OCI-LY1 (cell line): Measurements from ENCODE around the gene MAP2K6.
A peak's percentile ranks its signal among the peaks of the same experiment; 100 is the strongest.

ENCODE experiments used
- EZH2 ChIP-seq: fragments of 200-600 bp; sonication (generic), shearing (Covaris generic); IDR thresholded peaks from 2 replicates; pipeline ENCODE4 v1.8.0; 2017; ENCODE audit warnings: borderline replicate concordance, mixed run types, mild to moderate bottlenecking, antibody characterized with exemption, low read length, moderate library complexity, mixed read lengths
- TF ChIP-seq, protein P1 (sequence below): fragments of 200-600 bp; sonication (generic), shearing (Covaris generic); IDR thresholded peaks from 2 replicates; pipeline ENCODE4 v1.5.1; 2017; ENCODE audit warnings: mild to moderate bottlenecking, antibody characterized with exemption, low read length, moderate library complexity, mixed read lengths

DNA sequence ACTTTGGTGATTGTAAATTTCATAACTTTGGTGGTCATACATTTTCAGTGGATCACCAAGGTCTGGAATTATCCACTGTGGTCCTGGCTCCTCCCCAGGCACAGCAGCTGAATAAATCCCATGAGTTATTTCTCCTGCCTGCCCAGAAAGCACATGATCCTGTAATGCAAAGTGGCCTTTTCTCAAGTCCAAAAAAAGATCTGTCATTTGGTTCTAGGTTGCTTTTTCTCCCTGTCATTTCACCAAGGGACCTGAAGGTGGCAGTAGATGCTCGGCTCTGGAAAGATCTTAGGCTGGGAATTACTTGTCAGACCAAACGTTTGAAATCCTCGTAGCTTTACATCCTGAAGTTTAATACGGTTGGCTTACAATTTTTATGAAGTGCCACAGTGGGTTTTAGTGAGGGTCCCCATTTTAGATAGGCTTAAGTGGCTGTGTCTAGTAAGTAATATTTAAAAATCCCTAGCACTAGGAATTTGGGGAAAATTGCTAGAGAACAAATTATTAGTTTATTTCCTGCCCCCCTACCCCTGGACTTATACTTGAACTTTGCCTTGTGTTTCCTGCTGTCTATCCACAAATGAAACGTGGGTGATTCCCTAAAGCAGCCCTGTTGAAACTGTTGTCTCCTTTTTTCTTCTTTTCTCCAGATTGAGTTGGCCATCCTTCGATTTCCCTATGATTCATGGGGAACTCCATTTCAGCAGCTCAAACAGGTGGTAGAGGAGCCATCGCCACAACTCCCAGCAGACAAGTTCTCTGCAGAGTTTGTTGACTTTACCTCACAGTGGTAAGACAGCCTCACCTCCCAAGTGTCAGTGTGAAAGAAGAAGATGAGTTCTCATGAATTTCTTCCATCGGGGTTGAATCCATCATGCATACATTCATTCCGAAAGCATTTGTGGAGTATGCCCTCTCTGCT, 111.7 kb downstream of the MAP2K6 start:
- TF ChIP-seq, protein P1, sequence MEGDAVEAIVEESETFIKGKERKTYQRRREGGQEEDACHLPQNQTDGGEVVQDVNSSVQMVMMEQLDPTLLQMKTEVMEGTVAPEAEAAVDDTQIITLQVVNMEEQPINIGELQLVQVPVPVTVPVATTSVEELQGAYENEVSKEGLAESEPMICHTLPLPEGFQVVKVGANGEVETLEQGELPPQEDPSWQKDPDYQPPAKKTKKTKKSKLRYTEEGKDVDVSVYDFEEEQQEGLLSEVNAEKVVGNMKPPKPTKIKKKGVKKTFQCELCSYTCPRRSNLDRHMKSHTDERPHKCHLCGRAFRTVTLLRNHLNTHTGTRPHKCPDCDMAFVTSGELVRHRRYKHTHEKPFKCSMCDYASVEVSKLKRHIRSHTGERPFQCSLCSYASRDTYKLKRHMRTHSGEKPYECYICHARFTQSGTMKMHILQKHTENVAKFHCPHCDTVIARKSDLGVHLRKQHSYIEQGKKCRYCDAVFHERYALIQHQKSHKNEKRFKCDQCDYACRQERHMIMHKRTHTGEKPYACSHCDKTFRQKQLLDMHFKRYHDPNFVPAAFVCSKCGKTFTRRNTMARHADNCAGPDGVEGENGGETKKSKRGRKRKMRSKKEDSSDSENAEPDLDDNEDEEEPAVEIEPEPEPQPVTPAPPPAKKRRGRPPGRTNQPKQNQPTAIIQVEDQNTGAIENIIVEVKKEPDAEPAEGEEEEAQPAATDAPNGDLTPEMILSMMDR: peak; percentile 93
- TF ChIP-seq EZH2: no peak
